Measurements from ENCODE around the gene GPR161.

DNA sequence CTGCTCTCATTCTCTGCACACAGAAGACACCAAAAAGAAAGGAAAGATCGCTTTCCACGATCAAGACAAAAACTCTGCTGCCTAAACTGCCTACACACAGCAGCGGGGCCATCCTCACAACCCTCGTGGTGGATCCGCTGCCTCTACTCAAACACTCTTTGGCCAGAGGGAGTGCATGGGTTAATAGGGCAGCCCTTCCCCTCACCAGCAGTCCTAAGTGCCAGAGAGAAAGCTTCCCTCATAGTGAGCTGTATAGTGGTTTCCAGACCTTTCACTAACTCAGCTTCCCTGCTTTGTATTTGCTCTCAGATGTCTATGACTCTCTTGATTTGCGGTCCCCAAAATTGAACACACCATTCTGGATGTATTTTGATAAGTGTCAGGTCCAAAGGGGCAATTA lies 30.9 kb downstream of the GPR161 start:
- TF ChIP-seq CTCF (IDR thresholded peaks at IDR 0.05) (no peak), POLR2A (IDR thresholded peaks at IDR 0.05) (no peak)
